Right atrium auricular region (tissue), 2 donors: ENCODE data around the gene ADGRL3. TPM values are rescaled to one million over a fixed set of nuclear protein-coding genes. Genes with fewer than 3 reads are reported as not detected.

ENCODE experiments used
- DNase-seq: peaks from one replicate; pipeline ENCODE4 v3.0.0-alpha.2; 2019; ENCODE audit warnings: low spot score
- H3K27ac ChIP-seq, 2 donors: fragments of 200-600 bp; sonication (generic); 1 replicate in 1 of 2; 2 replicates in 1 of 2; pipeline ENCODE4 v1.5.1; 2016 to 2019
- H3K27me3 ChIP-seq, 2 donors: fragments of 200-600 bp; sonication (generic); one replicate each; pipeline versions ENCODE4 v1.5.1 to v1.6.0; 2017 to 2019
- H3K36me3 ChIP-seq: fragments of 200-600 bp; sonication (generic); one replicate; pipeline ENCODE4 v1.5.1; 2016
- H3K4me1 ChIP-seq, 2 donors: fragments of 200-600 bp; sonication (generic); one replicate each; pipeline versions ENCODE4 v1.5.1 to v1.6.0; 2017 to 2019
- H3K4me3 ChIP-seq, 2 donors: fragments of 200-600 bp; sonication (generic); 1 replicate in 1 of 2; 2 replicates in 1 of 2; pipeline ENCODE4 v1.5.1; 2017 to 2019; ENCODE audit warnings: mild to moderate bottlenecking in 1 of 2, moderate library complexity in 1 of 2
- H3K9me3 ChIP-seq, 2 donors: fragments of 200-600 bp; sonication (generic); one replicate each; pipeline ENCODE4 v1.5.1; 2019
- CTCF ChIP-seq, 2 donors: fragments of 200-600 bp; sonication (generic); IDR thresholded peaks; one replicate each; pipeline ENCODE4 v1.5.1; 2019; ENCODE audit warnings: antibody characterized with exemption in 2 of 2
- total RNA-seq, 2 donors: library from RNA; depleted of rRNA; stranded (reverse); fragments of >200 nt; gene quantifications; one replicate each; pipeline ENCODE4 v1.1.0, GENCODE V29; 2016

ADGRL3 gene
- total RNA-seq, 2 donors from 2014 or later: 0.86 to 1.9 TPM

- no peaks in the 10 kb centered on the region for H3K36me3 ChIP-seq
- DNase-seq: no peak
- H3K27ac ChIP-seq: no peak overlapping the region
- H3K27me3 ChIP-seq: no peaks in the 10 kb centered on the region
- no peak overlapping the region for H3K4me3 ChIP-seq
- peaks cover 0 to 9% of the 10 kb centered on the region in 2 donors for H3K4me1 ChIP-seq
- no peaks in the 10 kb centered on the region for H3K9me3 ChIP-seq
- TF ChIP-seq CTCF (IDR thresholded peaks at IDR 0.05): no peak
Observed at GRCh38 chr4:61559396-61559795, 359.3 kb downstream of the ADGRL3 start.

DNA sequence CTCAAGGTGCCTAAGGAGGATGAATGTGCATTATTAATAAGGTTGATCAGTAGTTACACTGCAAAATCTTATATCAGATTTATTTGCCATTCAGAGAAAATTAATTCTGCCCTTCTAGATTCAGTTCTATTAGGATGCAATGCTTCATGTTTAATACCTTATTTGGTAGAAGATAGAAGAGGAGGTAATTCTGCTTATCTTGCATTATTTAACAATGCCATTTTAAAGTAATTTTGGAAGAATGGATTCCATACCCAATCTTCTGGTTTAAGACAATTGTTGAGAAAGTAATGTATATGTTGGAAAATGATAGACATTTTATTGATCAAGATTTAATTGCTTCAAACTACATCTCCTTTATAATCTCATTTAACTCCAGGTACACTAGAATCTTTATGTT, 360.9 kb downstream of the ADGRL3 start:
- no peak overlapping the region for H3K27ac ChIP-seq
- no peaks in the 10 kb centered on the region for H3K9me3 ChIP-seq
- H3K36me3 ChIP-seq: no peaks in the 10 kb centered on the region
- no peak for TF ChIP-seq CTCF (IDR thresholded peaks at IDR 0.05)
- DNase-seq: no peak
- no peaks in the 10 kb centered on the region for H3K27me3 ChIP-seq
- H3K4me3 ChIP-seq: no peak overlapping the region
- H3K4me1 ChIP-seq: peaks cover 0 to 2% of the 10 kb centered on the region in 2 donors

DNA sequence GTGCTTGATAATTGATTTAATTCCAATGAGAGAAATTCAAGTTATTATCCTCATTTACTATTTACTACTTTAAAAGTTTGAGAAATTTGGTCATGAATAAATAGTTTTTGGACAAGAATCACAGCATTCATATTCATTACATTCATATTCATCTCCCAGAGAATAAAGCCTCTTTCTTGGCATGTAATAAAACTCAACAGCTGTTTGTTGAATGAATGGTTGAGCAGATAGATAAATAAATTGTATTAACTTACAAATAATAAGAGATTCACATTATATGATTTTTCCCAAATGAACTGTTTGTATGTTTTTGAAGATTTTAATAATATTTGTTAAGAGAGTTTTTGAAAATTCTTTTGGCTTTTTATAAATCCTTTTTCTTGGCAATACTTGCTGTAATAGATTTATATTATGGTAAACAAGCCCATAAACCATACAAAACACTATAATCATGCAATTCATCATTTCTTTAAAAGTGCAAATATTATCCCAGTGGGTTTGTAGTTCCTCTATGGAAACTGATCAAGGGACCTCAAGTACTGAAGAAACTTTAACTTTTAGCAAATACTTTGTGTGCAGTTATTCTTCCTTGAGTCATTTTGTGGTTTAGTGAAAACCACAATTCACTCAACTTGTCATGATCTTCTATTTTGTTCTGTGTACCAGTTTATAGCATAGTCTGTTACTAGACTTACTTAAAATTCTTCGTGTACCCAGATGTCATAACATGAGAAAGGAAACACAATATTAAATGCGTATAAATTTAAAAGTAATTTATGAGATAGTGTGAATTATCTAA, 371.8 kb downstream of the ADGRL3 start:
- H3K4me1 ChIP-seq: no peaks in the 10 kb centered on the region
- no peak for TF ChIP-seq CTCF (IDR thresholded peaks at IDR 0.05)
- H3K27me3 ChIP-seq: no peaks in the 10 kb centered on the region
- DNase-seq: no peak
- no peak overlapping the region for H3K27ac ChIP-seq
- no peaks in the 10 kb centered on the region for H3K36me3 ChIP-seq
- H3K9me3 ChIP-seq: no peaks in the 10 kb centered on the region
- H3K4me3 ChIP-seq: no peak overlapping the region

- TF ChIP-seq CTCF (IDR thresholded peaks at IDR 0.05): no peak
- Histone ChIP-seq H3K4me3 (no peak overlapping the region), H3K4me1 (no peaks in the 10 kb centered on the region), H3K36me3 (no peaks in the 10 kb centered on the region), H3K27me3 (no peaks in the 10 kb centered on the region), H3K27ac (no peak overlapping the region), H3K9me3 (no peaks in the 10 kb centered on the region)
- DNase-seq: no peak
Observed at GRCh38 chr4:61575796-61576195, 375.7 kb downstream of the ADGRL3 start.

DNA sequence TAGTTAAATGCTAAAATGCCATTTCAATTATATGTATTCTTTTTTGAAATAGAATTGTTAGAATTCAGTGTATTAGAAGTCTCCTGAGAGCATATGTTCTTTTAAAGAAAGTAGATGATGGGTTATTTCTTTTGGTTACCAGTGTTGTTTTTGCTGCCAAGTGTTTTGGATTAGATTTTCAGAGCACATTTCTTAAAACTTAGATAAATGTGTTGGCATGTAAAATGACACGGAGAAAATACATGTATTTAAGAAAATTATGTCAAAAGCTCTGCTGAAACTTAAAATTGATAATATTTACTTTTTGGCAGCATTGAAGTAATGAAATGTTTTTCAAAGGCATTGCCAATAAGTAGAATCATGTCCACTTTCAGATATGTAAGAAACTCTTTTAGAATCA, 379.7 kb downstream of the ADGRL3 start:
- no peak overlapping the region for H3K4me3 ChIP-seq
- no peak for TF ChIP-seq CTCF (IDR thresholded peaks at IDR 0.05)
- H3K36me3 ChIP-seq: no peaks in the 10 kb centered on the region

More for the DNA sequence above, 379.7 kb downstream of the ADGRL3 start:
- Histone ChIP-seq H3K27ac (no peak overlapping the region), H3K4me1 (no peaks in the 10 kb centered on the region), H3K9me3 (no peaks in the 10 kb centered on the region), H3K27me3 (no peaks in the 10 kb centered on the region)
- DNase-seq: no peak
